ENCODE results near the gene PHF21A.

- TF ChIP-seq CTCF (IDR thresholded peaks at IDR 0.05): no peak
- no peak for TF ChIP-seq POLR2A (IDR thresholded peaks at IDR 0.05)
Measured at GRCh38 chr11:46049325-46049897, 71.8 kb downstream of the PHF21A start.

All from right lobe of liver (tissue), 4 donors.